SK-N-MC (cell line): ENCODE measurements around the gene JMJD1C.
A peak's percentile ranks its signal among the peaks of the same experiment; 100 is the strongest.

Experiments used
- DNase-seq: peaks from one replicate; pipeline ENCODE4 v3.0.0-alpha.2; 2011; ENCODE audit warnings: low read depth, low spot score
- H3K27ac ChIP-seq: fragments of 200-600 bp; sonication (generic); 2 replicates; pipeline ENCODE4 v1.5.1; 2016; ENCODE audit warnings: mixed run types
- H3K36me3 ChIP-seq: fragments of 200-600 bp; sonication (generic); 2 replicates; pipeline ENCODE4 v1.6.1; 2017; ENCODE audit warnings: antibody characterized with exemption, low read length, mixed read lengths; ENCODE audit not compliant: insufficient read depth
- H3K4me3 ChIP-seq: fragments of 200-600 bp; sonication (generic); 2 replicates; pipeline ENCODE4 v1.5.1; 2016
- H3K9ac ChIP-seq: fragments of 200-600 bp; sonication (generic); 2 replicates; pipeline ENCODE4 v1.8.0; 2017; ENCODE audit warnings: mixed run types, mixed read lengths; ENCODE audit not compliant: insufficient read length
- H3K9me3 ChIP-seq: fragments of 200-600 bp; sonication (generic); 2 replicates; pipeline ENCODE4 v1.6.1; 2017; ENCODE audit warnings: low read depth, mild to moderate bottlenecking, antibody characterized with exemption, low read length, moderate library complexity, mixed read lengths
- EZH2 ChIP-seq: fragments of 200-600 bp; sonication (generic); IDR thresholded peaks from one replicate; pipeline ENCODE4 v1.6.1; 2017; ENCODE audit warnings: antibody characterized with exemption
- FOXP2 ChIP-seq: optimal IDR thresholded peaks from 2 replicates; pipeline ENCODE3; 2011; ENCODE audit warnings: mild to moderate bottlenecking, moderate library complexity; ENCODE audit not compliant: insufficient read depth; ENCODE audit errors: extremely low read length, control extremely low read depth
- POLR2AphosphoS5 ChIP-seq: IDR thresholded peaks from 2 replicates; pipeline ENCODE4 v1.6.1; 2012; ENCODE audit warnings: mild to moderate bottlenecking, low read depth, low read length, borderline replicate concordance

The JMJD1C gene, protein sequence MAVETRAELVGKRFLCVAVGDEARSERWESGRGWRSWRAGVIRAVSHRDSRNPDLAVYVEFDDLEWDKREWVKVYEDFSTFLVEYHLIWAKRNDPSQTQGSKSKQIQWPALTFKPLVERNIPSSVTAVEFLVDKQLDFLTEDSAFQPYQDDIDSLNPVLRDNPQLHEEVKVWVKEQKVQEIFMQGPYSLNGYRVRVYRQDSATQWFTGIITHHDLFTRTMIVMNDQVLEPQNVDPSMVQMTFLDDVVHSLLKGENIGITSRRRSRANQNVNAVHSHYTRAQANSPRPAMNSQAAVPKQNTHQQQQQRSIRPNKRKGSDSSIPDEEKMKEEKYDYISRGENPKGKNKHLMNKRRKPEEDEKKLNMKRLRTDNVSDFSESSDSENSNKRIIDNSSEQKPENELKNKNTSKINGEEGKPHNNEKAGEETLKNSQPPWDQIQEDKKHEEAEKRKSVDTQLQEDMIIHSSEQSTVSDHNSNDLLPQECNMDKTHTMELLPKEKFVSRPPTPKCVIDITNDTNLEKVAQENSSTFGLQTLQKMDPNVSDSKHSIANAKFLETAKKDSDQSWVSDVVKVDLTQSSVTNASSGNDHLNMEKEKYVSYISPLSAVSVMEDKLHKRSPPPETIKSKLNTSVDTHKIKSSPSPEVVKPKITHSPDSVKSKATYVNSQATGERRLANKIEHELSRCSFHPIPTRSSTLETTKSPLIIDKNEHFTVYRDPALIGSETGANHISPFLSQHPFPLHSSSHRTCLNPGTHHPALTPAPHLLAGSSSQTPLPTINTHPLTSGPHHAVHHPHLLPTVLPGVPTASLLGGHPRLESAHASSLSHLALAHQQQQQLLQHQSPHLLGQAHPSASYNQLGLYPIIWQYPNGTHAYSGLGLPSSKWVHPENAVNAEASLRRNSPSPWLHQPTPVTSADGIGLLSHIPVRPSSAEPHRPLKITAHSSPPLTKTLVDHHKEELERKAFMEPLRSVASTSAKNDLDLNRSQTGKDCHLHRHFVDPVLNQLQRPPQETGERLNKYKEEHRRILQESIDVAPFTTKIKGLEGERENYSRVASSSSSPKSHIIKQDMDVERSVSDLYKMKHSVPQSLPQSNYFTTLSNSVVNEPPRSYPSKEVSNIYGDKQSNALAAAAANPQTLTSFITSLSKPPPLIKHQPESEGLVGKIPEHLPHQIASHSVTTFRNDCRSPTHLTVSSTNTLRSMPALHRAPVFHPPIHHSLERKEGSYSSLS (N-terminal part only)

GRCh38 chr10:63465293-63466143, at the start of gene JMJD1C:
TSS of gene JMJD1C (minus strand) at chr10:63465977. CDS start at chr10:63465662, 315 bp downstream.
- Histone ChIP-seq H3K36me3 (no peaks in the 10 kb centered on the region), H3K27ac (no peak within 1 kb of the TSS)
- TF ChIP-seq EZH2 (no peak), FOXP2 (no peak), POLR2AphosphoS5 (no peak)

GRCh38 chr10:63515002-63515763, 49.4 kb upstream of the JMJD1C start:
- no peak for TF ChIP-seq EZH2
- no peak for TF ChIP-seq POLR2AphosphoS5
- no peak for TF ChIP-seq FOXP2
- Histone ChIP-seq H3K9me3 (no peaks in the 10 kb centered on the region), H3K27ac (no peak overlapping the region), H3K9ac (no peak overlapping the region), H3K36me3 (no peaks in the 10 kb centered on the region), H3K4me3 (no peak overlapping the region)
- DNase-seq, result no peak

More at GRCh38 chr10:63465293-63466143, at the start of gene JMJD1C:
- no peaks in the 10 kb centered on the region for H3K9me3 ChIP-seq
- H3K4me3 ChIP-seq, result peak within 1 kb of the TSS; percentile 84
- DNase-seq, result no peak
- H3K9ac ChIP-seq, result peak within 1 kb of the TSS; percentile 71

DNA sequence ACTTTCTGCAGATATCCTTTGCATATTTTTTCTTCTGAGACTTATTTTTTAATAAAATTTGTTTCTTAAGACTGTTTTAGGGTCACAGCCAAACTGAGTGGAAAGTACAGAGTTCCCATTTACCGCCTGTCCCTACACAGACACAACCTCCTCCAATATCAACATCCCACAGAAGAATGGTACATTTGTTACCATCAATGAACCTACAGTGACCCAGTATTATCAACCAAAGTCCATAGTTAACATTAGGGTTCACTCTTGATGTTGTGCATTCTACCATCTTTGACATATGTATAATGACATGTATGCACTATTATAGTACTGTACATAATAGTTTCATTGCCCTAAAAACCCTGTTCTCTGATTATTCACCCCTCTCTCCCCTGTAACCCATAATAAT, 40.8 kb upstream of the JMJD1C start:
- no peak overlapping the region for H3K9ac ChIP-seq

DNA sequence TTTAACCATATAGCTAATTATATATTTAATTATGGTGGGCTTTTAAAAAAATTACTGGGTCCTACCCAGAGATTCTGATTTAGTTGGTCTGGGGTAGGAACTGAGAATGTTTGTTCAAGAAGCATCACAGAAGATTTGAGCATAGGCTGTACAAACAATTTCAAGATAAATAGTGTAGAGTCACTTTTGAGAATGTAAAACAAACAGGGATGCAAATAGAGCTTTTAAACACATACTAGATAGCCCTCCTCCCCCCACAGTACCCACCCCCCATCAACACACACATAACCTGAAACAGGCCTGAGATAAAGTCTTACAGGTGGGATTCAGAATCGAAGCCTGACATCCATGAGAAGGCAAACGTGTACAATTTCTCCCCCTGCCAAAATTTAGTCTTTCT, 39.8 kb upstream of the JMJD1C start:
- Histone ChIP-seq H3K9me3 (no peaks in the 10 kb centered on the region), H3K9ac (no peak overlapping the region), H3K36me3 (no peaks in the 10 kb centered on the region), H3K4me3 (no peak overlapping the region), H3K27ac (no peak overlapping the region)
- no peak for DNase-seq
- no peak for TF ChIP-seq POLR2AphosphoS5
- no peak for TF ChIP-seq EZH2
- no peak for TF ChIP-seq FOXP2

More for the DNA sequence above, 40.8 kb upstream of the JMJD1C start:
- Histone ChIP-seq H3K4me3 (no peak overlapping the region), H3K27ac (no peak overlapping the region; the same call in 1 of the 2 replicates), H3K36me3 (no peaks in the 10 kb centered on the region), H3K9me3 (no peaks in the 10 kb centered on the region)
- TF ChIP-seq POLR2AphosphoS5 (no peak), FOXP2 (no peak), EZH2 (no peak)
- DNase-seq, result no peak

GRCh38 chr10:63504145-63504881, 38.5 kb upstream of the JMJD1C start:
- no peak for DNase-seq
- TF ChIP-seq EZH2 (no peak), FOXP2 (no peak), POLR2AphosphoS5 (no peak)
- Histone ChIP-seq H3K27ac (no peak overlapping the region), H3K9ac (no peak overlapping the region), H3K9me3 (no peaks in the 10 kb centered on the region), H3K36me3 (no peaks in the 10 kb centered on the region), H3K4me3 (no peak overlapping the region)

DNA sequence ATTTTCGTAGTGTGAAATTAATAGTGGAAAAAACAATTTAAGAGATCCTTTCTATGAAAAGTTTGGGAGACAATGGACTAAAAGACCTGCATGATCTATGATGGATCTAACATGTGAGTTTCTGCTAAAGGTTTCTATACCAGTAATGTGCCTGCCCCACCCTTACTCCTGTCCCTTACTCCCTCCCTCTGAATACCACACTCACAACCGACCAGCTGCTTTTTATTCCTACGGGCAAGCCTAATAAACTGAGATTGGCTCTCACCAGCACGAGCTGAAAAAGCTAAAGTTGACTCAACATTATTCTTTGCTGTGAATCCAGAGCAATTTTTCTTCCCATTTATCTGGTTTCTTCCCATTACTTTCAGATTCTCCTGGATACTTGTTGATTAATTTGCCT, 37.6 kb upstream of the JMJD1C start:
- no peak overlapping the region for H3K27ac ChIP-seq
- no peaks in the 10 kb centered on the region for H3K9me3 ChIP-seq
- H3K4me3 ChIP-seq, result no peak overlapping the region
- TF ChIP-seq EZH2 (no peak), POLR2AphosphoS5 (no peak), FOXP2 (no peak)
- no peaks in the 10 kb centered on the region for H3K36me3 ChIP-seq
- no peak for DNase-seq
- no peak overlapping the region for H3K9ac ChIP-seq
